Osteocyte (in vitro differentiated cells): ENCODE measurements around the gene DHX34. TPM values are rescaled to one million over a fixed set of nuclear protein-coding genes. Genes with fewer than 3 reads are reported as not detected.

ENCODE experiments used
- DNase-seq: peaks from one replicate; pipeline ENCODE4 v3.0.0; 2021; ENCODE audit warnings: mixed read lengths; ENCODE audit not compliant: unreplicated experiment; ENCODE audit errors: extremely low spot score
- H3K27ac Mint-ChIP-seq: one replicate; pipeline ENCODE4 v1.8.0; 2021; ENCODE audit warnings: mild to moderate bottlenecking, mixed read lengths; ENCODE audit not compliant: unreplicated experiment
- H3K27me3 Mint-ChIP-seq: one replicate; pipeline ENCODE4 v1.8.0; 2021; ENCODE audit warnings: mixed read lengths; ENCODE audit not compliant: unreplicated experiment
- H3K36me3 Mint-ChIP-seq: one replicate; pipeline ENCODE4 v1.8.0; 2021; ENCODE audit warnings: mixed read lengths; ENCODE audit not compliant: unreplicated experiment
- H3K4me1 Mint-ChIP-seq: one replicate; pipeline ENCODE4 v1.8.0; 2021; ENCODE audit warnings: mixed read lengths; ENCODE audit not compliant: unreplicated experiment
- H3K4me3 Mint-ChIP-seq: one replicate; pipeline ENCODE4 v1.8.0; 2021; ENCODE audit warnings: mild to moderate bottlenecking, moderate library complexity, mixed read lengths; ENCODE audit not compliant: unreplicated experiment
- H3K9me3 Mint-ChIP-seq: one replicate; pipeline ENCODE4 v1.8.0; 2021; ENCODE audit warnings: mixed read lengths; ENCODE audit not compliant: unreplicated experiment
- CTCF ChIP-seq: fragments of 200-600 bp; sonication (generic); IDR thresholded peaks from 2 replicates; pipeline ENCODE4 v1.5.0; 2021; ENCODE audit warnings: antibody characterized with exemption, mild to moderate bottlenecking, moderate library complexity
- total RNA-seq: library from RNA; stranded (reverse); gene quantifications from 2 replicates; pipeline ENCODE4 v1.2.1, GENCODE V29; 2021

The DHX34 gene
- total RNA-seq, 1 donor from 2014 or later, result 17.5 TPM

- TF ChIP-seq CTCF, result no peak
- H3K27me3 Mint-ChIP-seq, result no peaks in the 10 kb centered on the region
- no peak for DNase-seq
- H3K9me3 Mint-ChIP-seq, result no peaks in the 10 kb centered on the region
- peak overlapping the region; percentile 23 for H3K27ac Mint-ChIP-seq
- H3K4me3 Mint-ChIP-seq, result peak overlapping the region; percentile 49
- H3K4me1 Mint-ChIP-seq, result peaks cover 22% of the 10 kb centered on the region
- H3K36me3 Mint-ChIP-seq, result peaks cover 13% of the 10 kb centered on the region
These were observed 1.5 kb downstream of the DHX34 start for GRCh38 chr19:47350630-47351029.

- Mint-ChIP-seq H3K4me1 (peaks cover 22% of the 10 kb centered on the region), H3K9me3 (no peaks in the 10 kb centered on the region), H3K4me3 (peak overlapping the region; percentile 26), H3K27me3 (no peaks in the 10 kb centered on the region), H3K36me3 (peaks cover 21% of the 10 kb centered on the region), H3K27ac (no peak overlapping the region)
- no peak for TF ChIP-seq CTCF
- no peak for DNase-seq
These were observed 2.4 kb downstream of the DHX34 start for GRCh38 chr19:47351548-47351947.

GRCh38 chr19:47352095-47352494 is 3.0 kb downstream of the DHX34 start:
- Mint-ChIP-seq H3K9me3 (no peaks in the 10 kb centered on the region), H3K36me3 (peaks cover 26% of the 10 kb centered on the region), H3K27ac (peak overlapping the region; percentile 38), H3K4me3 (no peak overlapping the region), H3K4me1 (peaks cover 22% of the 10 kb centered on the region), H3K27me3 (no peaks in the 10 kb centered on the region)
- TF ChIP-seq CTCF, result no peak
- DNase-seq, result no peak

GRCh38 chr19:47353307-47353712 is 4.2 kb downstream of the DHX34 start:
- no peaks in the 10 kb centered on the region for H3K27me3 Mint-ChIP-seq
- peaks cover 36% of the 10 kb centered on the region for H3K36me3 Mint-ChIP-seq
- H3K9me3 Mint-ChIP-seq, result no peaks in the 10 kb centered on the region
- peaks cover 21% of the 10 kb centered on the region for H3K4me1 Mint-ChIP-seq
- no peak for TF ChIP-seq CTCF
- H3K27ac Mint-ChIP-seq, result no peak overlapping the region
- no peak for DNase-seq
- no peak overlapping the region for H3K4me3 Mint-ChIP-seq

- peaks cover 60% of the 10 kb centered on the region for H3K36me3 Mint-ChIP-seq
- no peak for DNase-seq
- H3K4me3 Mint-ChIP-seq, result no peak overlapping the region
- no peak overlapping the region for H3K27ac Mint-ChIP-seq
- no peaks in the 10 kb centered on the region for H3K9me3 Mint-ChIP-seq
- no peak for TF ChIP-seq CTCF
- H3K4me1 Mint-ChIP-seq, result no peaks in the 10 kb centered on the region
- H3K27me3 Mint-ChIP-seq, result no peaks in the 10 kb centered on the region
These were observed 7.8 kb downstream of the DHX34 start for GRCh38 chr19:47356900-47357299.
